ENCODE measurements around the gene BRI3.
A peak's percentile ranks its signal among the peaks of the same experiment; 100 is the strongest.

Gene BRI3

GRCh38 chr7:98251601-98252424 is 29.7 kb upstream of the BRI3 start, which contains the start of gene TECPR1:
TSS of gene TECPR1 (minus strand) at chr7:98252232. CDS start at chr7:98246146, 6,086 bp downstream.
- H3K27ac ChIP-seq = peak within 1 kb of the TSS; percentile 70
- no peak for TF ChIP-seq CTCF (conservative IDR thresholded peaks at IDR 0.05; ENCODE audit: low read depth)
- peak; percentile 98 for DNase-seq (ENCODE audit: low spot score)
- ChIA-PET CTCF (no interaction called here), POLR2A (ENCODE audit: low non-redundant PET) (no interaction called here)

GRCh38 chr7:98252425-98253054 is 28.9 kb upstream of the BRI3 start:
- ChIA-PET POLR2A (ENCODE audit: low non-redundant PET) (no interaction called here), CTCF (no interaction called here)
- peak overlapping the region; percentile 70 for H3K27ac ChIP-seq
- no peak for DNase-seq (ENCODE audit: low spot score)
- no peak for TF ChIP-seq CTCF (conservative IDR thresholded peaks at IDR 0.05; ENCODE audit: low read depth)

GRCh38 chr7:98254516-98254915 is 27.0 kb upstream of the BRI3 start:
- ChIA-PET CTCF (interaction anchor here (0.6 kb wide), 1 partner anchor 40 kb away, joined by 4 read pairs; no protein-coding TSS in a partner anchor), POLR2A (ENCODE audit: low non-redundant PET) (no interaction called here)
- no peak for DNase-seq (ENCODE audit: low spot score)
- H3K27ac ChIP-seq = no peak overlapping the region
- no peak for TF ChIP-seq CTCF (conservative IDR thresholded peaks at IDR 0.05; ENCODE audit: low read depth)

- no peak for DNase-seq (ENCODE audit: low spot score)
- H3K27ac ChIP-seq = no peak overlapping the region
- no peak for TF ChIP-seq CTCF (conservative IDR thresholded peaks at IDR 0.05; ENCODE audit: low read depth)
- ChIA-PET POLR2A (ENCODE audit: low non-redundant PET) (no interaction called here), CTCF (interaction anchor here (0.6 kb wide), 1 partner anchor 39 kb away, joined by 4 read pairs; no protein-coding TSS in a partner anchor)
Observed at GRCh38 chr7:98254951-98255610, 26.4 kb upstream of the BRI3 start.

- no peak overlapping the region for H3K27ac ChIP-seq
- DNase-seq (ENCODE audit: low spot score) = no peak
- TF ChIP-seq CTCF (conservative IDR thresholded peaks at IDR 0.05; ENCODE audit: low read depth) = no peak
- POLR2A ChIA-PET (ENCODE audit: low non-redundant PET) = interaction anchor here (0.9 kb wide), 1 partner anchor 17 kb away, joined by 4 read pairs; no protein-coding TSS in a partner anchor
- CTCF ChIA-PET = no interaction called here
Observed at GRCh38 chr7:98256431-98256830, 25.1 kb upstream of the BRI3 start.

GRCh38 chr7:98257701-98258100 is 23.8 kb upstream of the BRI3 start:
- POLR2A ChIA-PET (ENCODE audit: low non-redundant PET) = no interaction called here
- DNase-seq (ENCODE audit: low spot score) = no peak
- CTCF ChIA-PET = no interaction called here
- H3K27ac ChIP-seq = no peak overlapping the region
- TF ChIP-seq CTCF (conservative IDR thresholded peaks at IDR 0.05; ENCODE audit: low read depth) = no peak
